Uterus (tissue), 2 donors: Measurements from ENCODE around the gene MED8.

Experiments
- CTCF ChIP-seq, 4 experiments: fragments of 200-600 bp in 2 of 4; fragments of 450-650 bp in 2 of 4; sonication (generic) in 2 of 4; IDR thresholded peaks; one replicate each; pipeline ENCODE4 v1.5.1; 2016 to 2019; ENCODE audit warnings: antibody characterized with exemption in 4 of 4, mild to moderate bottlenecking in 2 of 4, moderate library complexity in 1 of 4
- POLR2A ChIP-seq, 2 donors: fragments of 450-650 bp; IDR thresholded peaks; one replicate each; pipeline ENCODE4 v1.6.1; 2016; ENCODE audit warnings: antibody characterized with exemption in 2 of 2, mild to moderate bottlenecking in 1 of 2, moderate library complexity in 1 of 2

DNA sequence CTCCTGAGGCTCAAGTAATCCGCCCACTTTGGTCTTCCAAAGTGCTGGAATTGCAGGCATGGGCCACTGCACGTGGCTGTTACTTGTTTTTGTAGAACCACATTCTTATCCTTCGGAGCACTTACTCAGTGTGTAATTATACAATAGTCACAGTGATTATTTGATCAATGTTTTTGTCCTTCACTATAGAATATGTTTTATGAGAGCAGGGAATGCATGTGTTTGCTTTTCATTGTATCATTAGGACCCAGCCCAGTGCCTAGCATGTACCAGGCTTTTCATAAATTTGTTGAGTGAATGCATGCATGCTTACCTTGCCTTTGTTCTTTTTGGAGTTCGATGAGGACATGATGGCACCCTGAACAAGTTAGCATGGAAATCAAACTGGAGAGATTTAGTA, 5.9 kb upstream of the MED8 start:
- no peak for TF ChIP-seq CTCF (IDR thresholded peaks at IDR 0.05)
- TF ChIP-seq POLR2A (IDR thresholded peaks at IDR 0.05) = no peak
